CD14-positive monocyte (primary cell): Measurements from ENCODE around the gene SYPL1. TPM values are rescaled to one million over a fixed set of nuclear protein-coding genes. Genes with fewer than 3 reads are reported as not detected.

Source experiments
- DNase-seq, 3 donors: peaks; one replicate each; pipeline ENCODE4 v3.0.0-alpha.2; 2011 to 2022
- H2AFZ ChIP-seq: 2 replicates; pipeline ENCODE4 v1.6.0; 2012; ENCODE audit warnings: mild to moderate bottlenecking, low read depth, low read length, inconsistent platforms; ENCODE audit not compliant: insufficient read depth, poor library complexity, severe bottlenecking
- H3K27ac ChIP-seq, 2 donors: 1 replicate in 1 of 2; 2 replicates in 1 of 2; pipeline ENCODE4 v1.5.1; 2012 to 2013; ENCODE audit warnings: low read length in 2 of 2, control low read depth in 1 of 2, inconsistent platforms in 1 of 2, low read depth in 1 of 2, mild to moderate bottlenecking in 1 of 2
- H3K27me3 ChIP-seq, 2 donors: one replicate each; pipeline versions ENCODE4 v1.6.0 to v1.6.1; 2011 to 2013; ENCODE audit warnings: low read length in 2 of 2; ENCODE audit not compliant: control insufficient read depth in 2 of 2, insufficient read depth in 2 of 2
- H3K36me3 ChIP-seq, 2 donors: replicated peaks in 1 of 2; 1 replicate in 1 of 2; 2 replicates in 1 of 2; pipeline versions ENCODE4 v1.5.1 to v1.6.1; 2012 to 2013; ENCODE audit warnings: low read length in 2 of 2, control low read depth in 1 of 2, inconsistent platforms in 1 of 2, mild to moderate bottlenecking in 1 of 2; ENCODE audit not compliant: insufficient read depth in 2 of 2, control insufficient read depth in 1 of 2
- H3K4me1 ChIP-seq, 2 donors: 1 replicate in 1 of 2; 2 replicates in 1 of 2; pipeline versions ENCODE4 v1.5.1 to v1.6.1; 2012 to 2013; ENCODE audit warnings: low read length in 2 of 2, control low read depth in 1 of 2, inconsistent platforms in 1 of 2, mild to moderate bottlenecking in 1 of 2, moderate library complexity in 1 of 2; ENCODE audit not compliant: insufficient read depth in 2 of 2, control insufficient read depth in 1 of 2
- H3K4me2 ChIP-seq: replicated peaks from 2 replicates; pipeline ENCODE3; 2012; ENCODE audit warnings: low read length, moderate library complexity, mild to moderate bottlenecking; ENCODE audit not compliant: poor library complexity, severe bottlenecking; ENCODE audit errors: extremely low read depth
- H3K4me3 ChIP-seq, 3 experiments: fragments of 200-600 bp in 1 of 3; sonication (generic) in 1 of 3; replicated peaks in 1 of 3; 1 replicate in 2 of 3; 2 replicates in 1 of 3; pipeline ENCODE4 v1.5.1; 2011 to 2013; ENCODE audit warnings: low read length in 3 of 3, mild to moderate bottlenecking in 3 of 3, control low read depth in 2 of 3, low read depth in 2 of 3, inconsistent platforms in 1 of 3, moderate library complexity in 1 of 3
- H3K79me2 ChIP-seq: 2 replicates; pipeline ENCODE4 v1.6.0; 2012; ENCODE audit warnings: mild to moderate bottlenecking, control low read depth, inconsistent platforms, low read length, moderate library complexity; ENCODE audit not compliant: insufficient read depth
- H3K9ac ChIP-seq: 2 replicates; pipeline ENCODE4 v1.6.0; 2017; ENCODE audit warnings: low read length, mild to moderate bottlenecking; ENCODE audit not compliant: insufficient read depth, poor library complexity, severe bottlenecking
- H3K9me3 ChIP-seq, 2 donors: replicated peaks in 1 of 2; 1 replicate in 1 of 2; 2 replicates in 1 of 2; pipeline versions ENCODE4 v1.5.1 to v1.6.1; 2012 to 2013; ENCODE audit warnings: low read length in 2 of 2, control low read depth in 1 of 2; ENCODE audit not compliant: control insufficient read depth in 1 of 2, insufficient read depth in 1 of 2
- H4K20me1 ChIP-seq: 2 replicates; pipeline ENCODE4 v1.6.0; 2012; ENCODE audit warnings: mild to moderate bottlenecking, low read length, control low read depth, moderate library complexity; ENCODE audit not compliant: insufficient read depth
- H3K27ac Mint-ChIP-seq, 7 donors: one replicate each; pipeline ENCODE4 v1.8.0; 2020; ENCODE audit warnings: mild to moderate bottlenecking in 7 of 7, mixed read lengths in 7 of 7, moderate library complexity in 6 of 7, inconsistent platforms in 2 of 7
- H3K27me3 Mint-ChIP-seq, 3 donors: one replicate each; pipeline ENCODE4 v1.8.0; 2021 to 2022; ENCODE audit warnings: low read depth in 3 of 3, mild to moderate bottlenecking in 3 of 3, mixed read lengths in 3 of 3, moderate library complexity in 3 of 3, inconsistent platforms in 1 of 3
- H3K36me3 Mint-ChIP-seq, 2 donors: one replicate each; pipeline ENCODE4 v1.8.0; 2020; ENCODE audit warnings: mixed read lengths in 2 of 2, inconsistent platforms in 1 of 2, mild to moderate bottlenecking in 1 of 2
- H3K4me1 Mint-ChIP-seq: one replicate; pipeline ENCODE4 v1.8.0; 2020; ENCODE audit warnings: mild to moderate bottlenecking, mixed read lengths
- H3K4me3 Mint-ChIP-seq, 2 donors: one replicate each; pipeline ENCODE4 v1.8.0; 2020; ENCODE audit warnings: mild to moderate bottlenecking in 2 of 2, mixed read lengths in 2 of 2, moderate library complexity in 1 of 2
- H3K9me3 Mint-ChIP-seq, 7 donors: one replicate each; pipeline ENCODE4 v1.8.0; 2020 to 2022; ENCODE audit warnings: mixed read lengths in 7 of 7, mild to moderate bottlenecking in 6 of 7, moderate library complexity in 6 of 7, inconsistent platforms in 2 of 7
- CTCF ChIP-seq: fragments of 200-600 bp; IDR thresholded peaks from one replicate; pipeline ENCODE4 v1.8.0; 2022; ENCODE audit warnings: antibody characterized with exemption, mild to moderate bottlenecking
- WGBS: methylation state at CpG from one replicate; pipeline ENCODE4 v1.1.5; 2013; ENCODE audit warnings: missing lambda C conversion rate; ENCODE audit not compliant: insufficient coverage; 5-methylcytosine and 5-hydroxymethylcytosine counted together
- intact Hi-C, 2 donors: fragments of 100-400 bp; cut with micrococcal nuclease; formaldehyde crosslinking; loops; one replicate each; pipeline versions ENCODE4 v1.15.0 to v1.15.1; 2023
- polyA plus RNA-seq, 3 donors: library from polyadenylated mRNA; depleted of rRNA in 1 of 3; unstranded in 2 of 3; stranded (reverse) in 1 of 3; fragments of 300-500 nt in 2 of 3; fragments of >200 nt in 1 of 3; fragmentation: Illumina TruSeq in 2 of 3; gene quantifications; 1 replicate in 2 of 3; 2 replicates in 1 of 3; pipeline ENCODE4 v1.2.3, GENCODE V29; 2012 to 2021

The SYPL1 gene
- polyA plus RNA-seq, 3 donors, result 22.3 to 82.1 (median 64.7) TPM

DNA sequence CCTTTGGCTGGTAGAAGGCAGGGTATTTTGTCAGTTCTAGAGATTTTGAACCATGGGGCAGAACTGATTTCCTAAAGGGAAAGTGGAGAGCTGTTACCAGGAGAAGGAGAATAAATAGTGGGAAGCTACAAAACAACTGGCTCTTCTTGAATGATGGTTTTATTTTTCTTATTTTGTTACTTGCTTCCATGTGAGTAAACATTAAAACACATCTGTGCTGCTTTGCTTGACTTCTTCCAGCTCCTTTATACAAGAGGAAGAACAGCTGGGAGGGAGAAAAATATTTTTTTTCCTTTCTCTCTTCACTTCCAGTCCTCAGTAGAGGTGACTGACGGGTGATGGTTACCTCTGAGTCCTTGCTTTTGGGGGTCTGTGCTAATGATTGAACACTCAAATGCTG lies 30.0 kb upstream of the SYPL1 start:
- H3K79me2 ChIP-seq, result no peaks in the 10 kb centered on the region
- H3K36me3 ChIP-seq, result no peaks in the 10 kb centered on the region
- no peak for DNase-seq
- H3K27me3 Mint-ChIP-seq, result peaks cover 3 to 14% (median 11%) of the 10 kb centered on the region in 3 donors
- intact Hi-C loops, result no loop called here
- no peaks in the 10 kb centered on the region for H4K20me1 ChIP-seq
- WGBS, result no CpG with 5 or more reads among the region's 1 CpG
- H3K9me3 ChIP-seq, result no peaks in the 10 kb centered on the region
- H3K27ac ChIP-seq, result no peak overlapping the region
- H2AFZ ChIP-seq, result no peak overlapping the region
- H3K27me3 ChIP-seq, result peaks cover 0 to 2% of the 10 kb centered on the region in 2 donors
- no peaks in the 10 kb centered on the region for H3K36me3 Mint-ChIP-seq
- no peaks in the 10 kb centered on the region for H3K4me1 ChIP-seq
- no peak overlapping the region for H3K27ac Mint-ChIP-seq
- TF ChIP-seq CTCF, result no peak
- H3K9ac ChIP-seq, result no peak overlapping the region
- no peak overlapping the region for H3K4me3 ChIP-seq
- H3K4me3 Mint-ChIP-seq, result no peak overlapping the region
- H3K4me1 Mint-ChIP-seq, result no peaks in the 10 kb centered on the region
- H3K4me2 ChIP-seq, result no peak overlapping the region
- H3K9me3 Mint-ChIP-seq, result peaks cover 0 to 2% (median 0%) of the 10 kb centered on the region in 7 donors

GRCh38 chr7:106140406-106141173 lies 28.5 kb upstream of the SYPL1 start:
- Histone ChIP-seq H3K9me3 (no peaks in the 10 kb centered on the region), H3K4me2 (no peak overlapping the region), H3K27ac (no peak overlapping the region), H2AFZ (no peak overlapping the region), H3K4me1 (no peaks in the 10 kb centered on the region), H3K4me3 (no peak overlapping the region), H3K27me3 (peaks cover 0 to 2% of the 10 kb centered on the region in 2 donors), H3K79me2 (no peaks in the 10 kb centered on the region), H3K36me3 (no peaks in the 10 kb centered on the region), H3K9ac (no peak overlapping the region), H4K20me1 (no peaks in the 10 kb centered on the region)
- 100% methylated on average over 3 of the region's 7 CpGs for WGBS
- no peaks in the 10 kb centered on the region for H3K36me3 Mint-ChIP-seq
- intact Hi-C loops, result no loop called here
- peaks cover 0 to 2% (median 0%) of the 10 kb centered on the region in 7 donors for H3K9me3 Mint-ChIP-seq
- no peak for DNase-seq
- H3K4me3 Mint-ChIP-seq, result no peak overlapping the region
- no peak overlapping the region for H3K27ac Mint-ChIP-seq
- H3K27me3 Mint-ChIP-seq, result peaks cover 2 to 14% (median 13%) of the 10 kb centered on the region in 3 donors
- TF ChIP-seq CTCF, result no peak
- H3K4me1 Mint-ChIP-seq, result no peaks in the 10 kb centered on the region
